Mesenteric fat pad (tissue), 1 donor: ENCODE data around the gene ERBB4. TPM values are rescaled to one million over a fixed set of nuclear protein-coding genes. Genes with fewer than 3 reads are reported as not detected.

Experiments
- DNase-seq: peaks from one replicate; pipeline ENCODE4 v3.0.0-alpha.2; 2020; ENCODE audit warnings: low spot score
- total RNA-seq: library from RNA; stranded (reverse); fragmentation: NEBNext Ultra II Directional; extraction: Animal tissue kit (Norgen Biotek cat#: 25700); gene quantifications from one replicate; pipeline ENCODE4 v1.2.1, GENCODE V29; 2021
- donor health status: DM: yes; HTN: yes; CAD: no.

Gene ERBB4
- total RNA-seq, 1 donor from 2014 or later, result 0.45 TPM

DNA sequence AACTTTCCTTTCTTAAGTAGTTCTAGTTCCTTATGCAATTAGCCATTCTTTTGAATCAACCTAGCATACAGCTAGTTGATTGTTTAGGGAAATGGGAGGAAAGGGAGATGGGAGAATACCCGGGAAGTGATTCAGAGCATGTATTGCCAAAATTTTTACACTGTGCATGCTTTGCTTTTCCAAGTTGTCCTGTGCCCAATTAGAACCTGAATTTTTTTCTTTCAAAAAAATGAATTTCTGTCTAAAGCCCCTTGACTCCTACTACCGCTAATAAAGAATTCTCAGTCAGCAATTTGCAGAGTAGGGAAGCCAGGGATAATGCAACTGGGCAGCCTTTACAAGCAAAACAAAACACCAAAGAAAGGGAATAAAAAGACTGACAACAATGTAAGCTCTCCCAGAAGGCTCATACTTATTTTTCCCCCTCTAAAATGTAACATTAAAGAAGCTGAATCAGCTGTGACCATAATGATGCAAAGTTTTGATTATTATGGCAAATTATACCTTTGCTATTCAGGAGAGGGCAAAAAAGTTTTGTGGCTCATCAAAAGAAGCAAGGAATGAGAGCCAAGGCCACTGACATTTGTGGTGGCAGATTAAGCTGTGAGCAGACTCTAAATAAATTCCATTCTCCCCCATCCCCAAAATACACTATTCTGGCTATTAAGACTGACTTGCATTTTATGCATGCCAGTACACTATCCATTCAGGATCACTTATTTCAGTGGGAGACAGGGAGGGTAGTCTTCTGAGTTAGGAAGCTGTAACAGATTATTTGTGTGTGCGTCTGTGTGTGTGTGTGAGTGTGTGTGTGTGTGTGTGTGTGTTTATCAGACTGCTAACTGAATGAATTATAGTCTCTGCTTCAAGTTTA lies 174.3 kb downstream of the ERBB4 start:
- no peak for DNase-seq

DNA sequence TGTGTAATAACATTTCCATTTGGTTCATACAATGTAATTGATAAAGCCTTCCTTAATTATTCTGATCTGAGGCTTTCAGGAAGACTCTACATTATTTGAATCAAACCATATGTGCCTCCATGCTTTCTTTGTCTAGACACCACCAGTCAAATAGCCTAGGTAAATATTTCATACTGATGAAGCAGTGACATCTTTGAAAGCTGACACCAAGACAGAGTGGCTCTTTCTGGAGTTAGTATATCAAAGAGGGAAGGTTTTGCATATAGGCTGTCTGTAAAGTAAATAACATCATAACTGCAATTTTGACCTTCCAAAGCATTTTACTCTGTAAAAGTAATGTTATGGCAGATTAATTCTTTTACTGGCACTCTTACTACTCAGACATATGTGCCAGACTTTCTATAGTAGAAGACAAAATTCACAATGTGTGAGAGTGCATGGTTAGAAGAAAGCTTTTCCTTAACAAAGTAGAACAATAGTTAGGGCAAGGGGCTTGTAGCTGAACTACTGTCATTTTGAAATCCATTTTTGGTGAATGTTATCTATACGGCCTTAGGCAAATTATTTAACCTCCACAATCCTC lies 177.3 kb downstream of the ERBB4 start:
- no peak for DNase-seq

DNA sequence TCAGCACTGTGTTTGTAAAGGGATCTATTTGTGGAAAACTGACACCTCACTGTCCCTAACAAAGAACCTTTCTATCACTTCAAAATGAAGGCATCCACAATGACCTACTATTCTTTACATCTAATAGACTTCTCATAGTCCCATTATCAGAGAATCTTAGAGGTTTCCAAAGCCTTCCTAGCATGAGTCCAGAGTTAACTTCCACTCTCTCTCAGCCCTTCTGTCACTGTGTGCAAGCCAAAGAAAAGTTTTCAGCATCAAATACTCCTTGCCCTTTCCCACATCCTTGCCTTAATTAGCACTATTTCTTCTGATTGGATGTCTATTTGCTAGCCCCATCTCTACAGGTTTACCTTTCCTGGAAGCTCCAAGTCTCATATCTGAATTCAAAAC lies 178.5 kb downstream of the ERBB4 start:
- no peak for DNase-seq

DNA sequence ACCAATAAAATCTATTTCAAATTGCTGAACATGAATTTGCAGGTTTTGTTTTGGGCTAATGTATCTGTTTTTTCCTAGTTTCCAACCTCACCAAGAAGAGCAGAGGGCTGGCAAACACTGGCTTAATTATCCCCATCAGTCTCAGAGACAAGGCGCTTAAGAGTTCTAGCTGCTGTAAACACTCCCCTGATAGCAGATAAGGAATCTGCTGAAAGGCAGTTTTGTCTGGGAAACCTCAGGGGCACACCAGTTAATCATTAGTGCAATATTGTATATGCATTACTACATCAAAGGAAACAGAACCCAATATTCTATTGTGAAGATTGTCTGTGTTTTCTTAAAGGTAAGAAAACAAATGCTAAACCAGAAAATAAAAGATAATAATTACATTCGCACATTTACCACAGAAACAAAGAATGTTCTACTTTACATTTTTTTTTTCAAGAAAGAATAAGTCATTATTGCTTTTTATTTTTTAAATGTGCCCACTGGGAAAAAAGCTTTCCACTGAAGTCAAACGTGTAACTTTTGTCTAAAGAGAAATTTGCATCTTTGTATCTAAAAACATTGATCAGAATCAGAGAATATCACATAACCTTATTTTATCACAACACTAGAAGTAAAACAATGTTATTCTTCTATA lies 179.1 kb downstream of the ERBB4 start:
- DNase-seq, result no peak

DNA sequence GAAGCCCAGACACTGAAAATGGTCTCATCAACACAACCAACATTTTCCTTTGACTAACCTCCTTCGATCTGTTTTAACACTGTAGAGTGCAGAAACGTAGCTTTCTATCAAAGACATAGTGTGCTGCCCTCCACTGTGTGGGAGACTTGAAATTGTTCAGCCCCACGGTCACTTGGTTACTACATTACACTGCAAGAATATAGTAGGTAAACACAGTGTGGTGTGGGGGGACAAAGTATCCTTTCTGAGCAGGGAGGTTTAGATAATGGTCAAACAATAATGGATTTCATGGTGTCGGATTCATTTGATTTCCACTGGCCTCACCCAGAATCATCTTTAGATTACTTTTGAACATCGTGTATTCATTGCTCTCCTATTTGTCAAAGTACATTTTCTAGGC lies 181.0 kb downstream of the ERBB4 start:
- no peak for DNase-seq

DNA sequence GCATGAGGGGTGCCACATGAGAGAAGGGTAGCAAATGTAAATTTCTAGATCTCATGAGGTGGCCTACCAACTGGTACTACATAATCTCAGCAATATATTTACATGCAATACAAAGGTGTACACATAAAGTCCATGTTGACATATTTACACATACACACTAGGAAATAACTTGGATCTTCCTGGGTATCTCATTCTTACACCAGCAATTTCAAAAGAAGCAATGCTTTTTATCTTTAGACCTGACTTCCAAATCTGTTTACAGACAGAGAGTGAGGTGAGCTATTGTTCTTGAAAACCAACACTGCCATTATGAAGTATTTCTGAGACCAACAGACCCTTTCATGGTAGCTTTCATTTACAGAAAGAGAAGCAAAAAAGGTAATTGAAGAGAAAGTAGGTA lies 184.2 kb downstream of the ERBB4 start:
- no peak for DNase-seq

DNA sequence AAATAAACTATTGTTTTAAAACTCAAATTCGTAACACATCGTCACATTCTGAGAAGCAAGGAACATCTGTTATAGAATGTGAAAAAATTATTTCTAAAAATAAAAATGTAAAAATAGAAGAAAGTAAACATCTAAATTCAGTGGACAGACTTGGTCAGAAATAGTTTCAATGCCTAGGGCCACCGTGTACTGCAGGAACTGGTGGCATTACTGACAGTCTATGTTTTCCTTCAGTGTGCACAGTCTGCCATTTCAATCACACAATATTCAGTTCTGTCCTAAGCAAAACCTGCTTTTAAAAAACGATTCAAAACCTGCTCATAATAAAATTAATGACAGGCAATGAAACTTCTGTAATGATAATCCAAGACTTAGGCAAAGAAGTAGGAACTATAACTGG lies 190.1 kb downstream of the ERBB4 start:
- DNase-seq, result no peak

DNA sequence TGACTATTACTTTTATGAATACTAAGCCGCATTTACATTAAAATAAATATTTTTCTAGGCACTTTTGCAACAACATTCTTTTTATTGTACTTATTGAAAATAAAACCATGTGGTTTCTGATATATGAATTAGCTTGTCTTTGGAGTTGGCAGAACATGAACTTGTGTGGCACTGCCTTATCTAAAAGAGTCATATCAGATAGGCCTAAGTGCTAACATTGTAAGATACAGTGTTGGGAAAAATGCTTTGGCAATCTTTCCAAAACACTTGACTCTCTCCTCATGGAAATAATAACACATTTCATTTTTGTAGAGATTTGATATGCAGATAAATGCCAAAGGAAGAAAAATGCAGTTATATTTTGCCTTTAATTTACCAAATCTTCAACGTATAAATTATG lies 191.7 kb downstream of the ERBB4 start:
- DNase-seq, result no peak

DNA sequence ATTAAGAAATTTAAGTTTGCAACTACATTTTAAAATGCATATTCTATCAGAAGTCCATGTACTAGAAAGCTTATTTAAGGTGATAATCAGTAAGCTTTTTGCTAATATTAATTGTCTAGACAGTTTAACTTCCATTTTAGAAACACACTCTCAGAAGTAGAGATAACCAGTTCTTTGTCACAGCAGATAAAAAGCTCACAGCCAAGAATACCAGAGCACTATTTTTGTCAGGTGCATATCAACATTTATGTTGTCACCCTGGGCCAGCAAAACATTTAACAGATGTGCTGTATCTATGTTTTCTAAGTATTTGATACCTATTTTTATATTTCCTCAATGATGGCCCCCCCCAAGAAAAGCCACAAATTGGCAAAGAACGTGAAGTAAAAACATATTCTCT lies 192.6 kb downstream of the ERBB4 start:
- DNase-seq, result no peak

DNA sequence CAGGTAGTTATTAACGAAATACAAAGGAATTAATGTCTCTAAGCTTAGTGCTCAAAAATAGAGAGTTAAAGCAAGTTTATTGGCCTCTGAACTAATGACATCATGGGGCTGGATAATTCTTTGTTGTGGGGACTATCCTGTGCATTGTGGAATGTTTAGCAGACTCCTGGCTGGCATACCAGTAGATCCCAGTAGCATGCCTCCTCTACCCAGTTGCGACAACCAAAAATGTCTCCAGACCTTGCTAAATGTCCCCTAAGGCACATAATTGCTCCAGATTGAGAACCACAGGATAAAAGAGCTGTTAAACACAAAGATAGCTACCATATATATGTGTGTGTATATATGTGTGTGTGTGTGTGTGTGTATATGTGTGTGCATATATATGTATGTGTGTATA lies 194.5 kb downstream of the ERBB4 start:
- no peak for DNase-seq

DNA sequence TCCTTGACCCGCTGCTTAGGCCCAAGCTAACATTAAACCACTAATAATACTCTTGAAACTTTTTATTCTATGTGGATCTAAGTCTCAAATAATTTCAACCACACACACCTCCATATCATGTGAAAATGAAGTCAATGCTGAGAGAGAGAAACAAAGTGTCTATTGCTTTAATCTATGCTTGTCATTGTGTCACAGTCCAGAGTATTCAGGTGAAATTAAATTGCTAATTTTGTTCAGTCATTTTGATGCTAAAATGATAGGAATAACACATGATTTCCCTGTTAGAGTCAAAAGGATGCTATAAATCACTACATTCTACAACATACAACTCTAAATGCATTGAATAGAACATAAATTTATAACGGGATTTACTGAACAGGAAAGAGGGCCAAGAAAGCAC lies 195.4 kb downstream of the ERBB4 start:
- DNase-seq, result no peak

DNA sequence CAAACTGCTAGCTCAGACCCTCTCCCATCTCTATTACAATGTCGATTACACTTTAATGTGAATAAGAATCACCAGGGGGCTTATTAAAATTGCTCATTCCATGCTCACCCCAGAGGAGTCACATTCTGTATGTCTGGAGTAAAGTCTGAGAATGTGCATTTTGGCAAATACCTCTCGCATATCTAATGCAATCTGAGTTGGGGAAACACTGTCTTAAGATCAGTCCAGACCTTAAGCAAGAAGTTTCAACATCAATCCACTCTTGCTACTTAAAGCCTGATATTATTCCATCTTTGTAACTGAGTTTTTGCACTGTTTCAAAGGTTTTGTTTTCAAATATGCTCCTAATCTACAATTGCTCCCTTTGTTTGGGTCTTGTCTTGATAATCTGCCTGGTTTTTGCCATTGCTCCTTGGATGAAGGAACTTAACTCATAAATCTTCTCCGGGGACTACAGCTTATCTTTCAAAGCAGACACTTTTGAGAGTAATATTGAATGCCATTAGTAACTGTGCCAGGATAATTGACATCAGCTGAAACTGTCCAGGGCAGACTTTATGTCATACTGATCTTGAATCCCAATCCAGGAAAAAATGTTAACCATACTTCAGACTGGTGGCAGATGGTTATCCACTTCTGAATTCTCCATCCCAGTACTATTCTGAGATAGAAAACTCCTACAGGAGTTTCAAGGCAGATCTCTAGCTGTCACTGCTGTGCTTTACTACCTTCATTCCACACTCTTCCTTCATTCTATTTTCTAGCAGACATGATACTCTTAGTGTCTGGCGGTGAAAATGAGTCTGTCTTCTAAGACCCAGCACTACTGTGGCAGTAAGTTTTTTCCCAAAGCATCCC lies 200.9 kb downstream of the ERBB4 start:
- no peak for DNase-seq

DNA sequence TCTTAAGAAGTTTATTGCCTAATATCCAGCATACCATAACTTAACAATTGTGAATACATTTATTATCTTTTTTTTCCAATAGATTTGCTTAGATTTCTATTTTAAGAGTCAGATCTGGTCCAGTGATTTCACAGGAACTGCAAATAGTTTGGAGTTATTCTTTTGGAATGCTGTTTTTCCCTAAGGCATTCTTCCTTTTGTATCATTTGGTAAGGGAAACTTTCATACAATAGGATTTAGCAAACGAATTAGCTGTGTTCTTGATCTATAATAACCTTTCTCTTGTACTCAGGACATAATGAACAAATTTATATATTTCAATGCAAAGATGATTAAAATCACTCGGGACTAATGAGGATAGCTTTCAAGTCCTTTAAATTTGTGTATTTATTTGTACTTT lies 201.6 kb downstream of the ERBB4 start:
- DNase-seq, result no peak

DNA sequence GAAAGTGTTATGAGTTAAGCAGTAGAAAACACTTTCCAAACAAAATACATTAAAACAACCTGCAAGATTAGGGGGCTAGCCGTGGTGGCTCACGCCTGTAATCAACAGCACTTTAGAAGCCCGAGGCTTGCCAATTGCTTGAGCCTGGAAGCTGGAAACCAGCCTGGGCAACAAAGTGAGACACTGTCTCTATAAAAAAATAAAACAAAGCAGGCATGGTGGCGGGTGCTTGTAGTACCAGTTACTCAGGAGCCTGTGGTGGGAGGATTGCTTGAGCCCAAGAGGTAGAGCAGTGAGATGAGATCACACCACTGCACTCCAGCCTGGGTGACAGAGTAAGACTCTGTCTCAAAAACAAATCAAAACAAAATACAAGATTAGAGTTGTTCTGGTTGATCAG lies 208.3 kb downstream of the ERBB4 start:
- DNase-seq, result no peak

DNA sequence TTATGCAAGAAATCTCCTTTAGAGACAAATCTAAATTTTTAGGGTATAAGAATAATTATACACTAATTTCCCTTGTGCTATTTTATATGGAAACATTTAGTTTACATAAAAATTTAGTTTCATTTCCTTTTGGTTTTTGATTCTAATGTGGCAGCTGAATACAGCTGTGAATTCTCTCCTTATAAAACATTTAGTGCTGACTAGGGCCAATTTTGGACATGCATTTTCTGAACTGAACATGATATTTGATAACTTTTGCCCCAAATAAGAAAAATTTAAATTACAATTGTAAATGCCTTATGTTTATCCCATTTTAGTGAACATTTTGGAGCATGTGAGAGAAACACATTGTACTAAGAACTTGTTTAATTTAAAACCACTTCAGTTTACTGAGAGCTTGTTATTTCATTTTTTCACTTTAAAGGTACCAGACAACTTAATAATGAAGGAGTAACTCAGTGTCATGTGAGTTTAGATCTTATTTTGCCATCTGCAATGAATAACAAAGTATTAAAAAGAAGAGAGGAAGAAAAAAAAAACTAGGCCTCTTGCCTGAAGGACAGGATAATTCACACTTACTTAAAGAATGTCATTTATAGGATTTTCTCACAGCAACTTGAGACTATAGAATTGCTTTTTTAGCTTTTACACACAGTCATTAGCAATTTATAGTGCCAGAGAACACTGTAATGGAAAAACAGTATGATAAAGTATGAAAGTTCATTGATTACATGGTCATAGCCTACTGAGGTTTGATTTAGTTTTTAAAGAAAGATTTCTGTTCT lies 209.7 kb downstream of the ERBB4 start:
- DNase-seq, result no peak

DNA sequence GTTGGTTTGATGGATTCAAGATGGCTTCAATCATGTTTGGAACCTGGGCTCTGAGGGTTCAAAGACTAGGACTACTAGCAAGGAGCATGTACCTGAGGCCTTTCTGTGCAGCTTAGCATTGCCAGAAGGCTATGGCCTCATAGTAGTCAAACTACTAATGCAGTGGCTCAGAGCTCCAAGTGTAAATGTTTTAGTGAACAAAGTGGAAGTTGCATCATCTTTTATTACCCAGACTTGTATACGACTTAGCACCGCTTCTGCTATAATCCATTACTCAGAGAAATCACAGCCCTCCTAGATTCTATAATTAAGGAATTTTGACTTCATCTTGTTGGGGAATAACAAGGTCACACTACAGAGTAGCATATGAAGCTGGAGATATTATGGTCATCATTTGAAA lies 210.5 kb downstream of the ERBB4 start:
- no peak for DNase-seq

DNA sequence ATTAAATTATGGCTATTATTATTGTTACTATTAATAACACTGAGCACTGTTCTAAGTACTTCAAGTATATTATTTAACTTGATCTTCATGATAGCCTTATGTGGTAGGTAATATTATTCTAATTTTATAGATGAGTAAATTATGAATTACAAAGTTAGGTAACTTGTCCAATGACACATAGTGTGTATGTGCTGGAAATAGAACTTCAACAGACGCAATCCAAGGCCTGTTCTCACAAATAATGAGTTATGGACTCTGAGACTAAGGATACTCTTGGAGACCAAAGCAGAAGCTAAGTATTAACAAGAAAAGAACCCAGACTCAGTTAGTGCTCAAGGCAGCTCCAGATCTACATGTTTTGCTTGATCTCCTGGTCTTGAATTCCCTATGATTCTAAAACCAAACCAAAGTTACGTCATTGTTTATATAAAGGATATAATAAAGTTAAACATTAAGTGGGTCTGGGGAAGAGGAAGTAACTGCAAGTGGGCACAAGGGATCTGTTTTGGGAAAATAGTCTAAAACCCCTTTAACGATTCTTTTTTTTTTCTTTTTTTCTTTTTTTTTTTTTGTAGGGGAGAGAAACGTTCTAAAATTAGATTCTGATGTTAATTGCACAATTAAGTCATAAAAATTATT lies 211.3 kb downstream of the ERBB4 start:
- DNase-seq, result no peak

DNA sequence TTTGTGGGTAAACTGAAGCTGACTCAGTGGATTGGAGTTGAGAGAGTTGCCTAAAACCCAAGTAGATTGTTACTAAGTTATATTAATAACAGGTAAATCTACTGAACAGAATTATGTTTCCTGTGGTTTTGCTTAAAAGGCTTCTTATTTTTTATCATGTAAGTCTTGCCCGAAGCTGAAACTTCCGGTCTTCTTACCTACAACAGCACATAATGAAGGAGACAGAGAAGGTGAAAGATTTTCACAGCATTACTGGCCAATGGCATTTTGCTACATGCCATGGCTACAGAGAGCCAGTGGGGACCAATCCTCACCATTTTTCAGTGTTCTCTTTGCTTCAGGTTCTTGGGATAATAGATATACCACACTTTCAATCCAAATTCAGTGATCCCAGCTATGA lies 220.0 kb downstream of the ERBB4 start:
- DNase-seq, result no peak

DNA sequence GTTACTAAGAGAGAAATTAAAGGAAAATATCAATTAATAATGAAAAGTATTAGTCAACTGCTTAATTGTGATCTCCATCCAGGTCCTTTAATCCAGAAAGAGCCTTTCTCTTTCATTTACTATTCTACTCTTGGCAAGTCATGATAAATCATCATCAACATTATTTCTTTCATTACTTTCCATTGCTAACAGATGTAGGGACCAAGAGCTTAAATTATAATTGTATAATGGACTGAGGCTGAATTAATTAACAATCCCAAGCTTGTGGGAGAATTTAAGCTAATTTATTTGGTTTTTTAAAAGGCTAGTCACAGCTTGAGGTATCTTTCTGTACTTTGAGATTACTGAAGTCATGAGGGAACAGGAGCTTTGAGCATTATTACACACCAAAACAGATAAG lies 223.9 kb downstream of the ERBB4 start:
- DNase-seq, result no peak

DNA sequence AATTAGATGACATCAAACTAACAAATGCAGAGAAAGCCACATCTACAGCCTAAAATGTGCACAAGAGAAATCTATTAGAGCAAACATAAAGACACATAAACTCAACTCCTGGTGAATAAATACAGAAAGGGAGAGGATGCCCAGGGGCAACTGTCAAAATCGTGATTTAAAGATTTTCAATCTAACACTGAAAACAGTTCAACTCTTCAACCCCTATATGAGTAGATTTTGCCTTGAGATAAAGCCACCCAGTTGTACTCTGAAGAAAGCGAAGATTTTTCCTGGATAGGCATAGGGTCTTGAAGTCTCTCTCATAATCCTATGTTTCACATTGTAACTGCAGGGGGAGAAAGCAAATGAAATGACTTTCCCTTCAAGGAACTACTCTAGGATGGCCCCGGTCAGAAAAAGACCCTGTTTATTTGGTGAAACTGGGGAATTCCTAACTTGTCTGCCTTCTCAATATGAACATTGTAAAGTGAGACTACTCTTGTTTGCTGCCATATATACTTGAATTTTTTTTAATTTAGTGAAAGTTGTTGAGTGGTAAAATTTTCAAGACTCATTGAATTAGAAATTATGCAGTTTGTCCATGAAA lies 226.7 kb downstream of the ERBB4 start:
- DNase-seq, result no peak
